ENCODE measurements around the gene BEND7. TPM values are rescaled to one million over a fixed set of nuclear protein-coding genes. Genes with fewer than 3 reads are reported as not detected.

Gene BEND7
- total RNA-seq, 2 experiments from 2014 or later = not detected

GRCh38 chr10:13481690-13482089, 47.1 kb downstream of the BEND7 start:
- no peak overlapping the region for H3K4me3 Mint-ChIP-seq
- POLR2A ChIA-PET = no interaction called here
- no peaks in the 10 kb centered on the region for H3K36me3 Mint-ChIP-seq (ENCODE audit: low read depth)
- H3K4me1 Mint-ChIP-seq (ENCODE audit: low read depth) = peaks cover 3% of the 10 kb centered on the region
- intact Hi-C loops (cut with micrococcal nuclease) = no loop called here
- no peak for DNase-seq
- H3K27ac Mint-ChIP-seq = no peak overlapping the region
- H3K9me3 Mint-ChIP-seq = no peaks in the 10 kb centered on the region
- peaks cover 12% of the 10 kb centered on the region for H3K27me3 Mint-ChIP-seq
- ATAC-seq = no peak
- TF ChIP-seq CTCF (IDR thresholded peaks at IDR 0.05) = no peak
- CTCF ChIA-PET = interaction anchor here (3.7 kb wide), 1 partner anchor 41 kb away, joined by 15 read pairs; no protein-coding TSS in a partner anchor

- Mint-ChIP-seq H3K4me1 (ENCODE audit: low read depth) (no peaks in the 10 kb centered on the region), H3K27ac (no peak overlapping the region), H3K9me3 (no peaks in the 10 kb centered on the region), H3K4me3 (no peak overlapping the region), H3K27me3 (peaks cover 8% of the 10 kb centered on the region), H3K36me3 (ENCODE audit: low read depth) (no peaks in the 10 kb centered on the region)
- no peak for TF ChIP-seq CTCF (IDR thresholded peaks at IDR 0.05)
- ChIA-PET CTCF (interaction anchor here (1.3 kb wide), 1 partner anchor 61 kb away, joined by 3 read pairs; no protein-coding TSS in a partner anchor), POLR2A (interaction anchor here (1.2 kb wide), 1 partner anchor 23 kb away, joined by 3 read pairs; no protein-coding TSS in a partner anchor)
- intact Hi-C loops (cut with micrococcal nuclease) = no loop called here
- ATAC-seq (no peak), DNase-seq (no peak)
Measured at GRCh38 chr10:13475124-13475523, 53.7 kb downstream of the BEND7 start.

GRCh38 chr10:13473986-13474385, 54.8 kb downstream of the BEND7 start:
- intact Hi-C loops (cut with micrococcal nuclease) = no loop called here
- DNase-seq (no peak), ATAC-seq (no peak)
- no peaks in the 10 kb centered on the region for H3K36me3 Mint-ChIP-seq (ENCODE audit: low read depth)
- H3K27me3 Mint-ChIP-seq = peaks cover 8% of the 10 kb centered on the region
- H3K4me1 Mint-ChIP-seq (ENCODE audit: low read depth) = no peaks in the 10 kb centered on the region
- ChIA-PET POLR2A (no interaction called here), CTCF (no interaction called here)
- no peak overlapping the region for H3K27ac Mint-ChIP-seq
- no peak for TF ChIP-seq CTCF (IDR thresholded peaks at IDR 0.05)
- H3K4me3 Mint-ChIP-seq = no peak overlapping the region
- no peaks in the 10 kb centered on the region for H3K9me3 Mint-ChIP-seq

- no peaks in the 10 kb centered on the region for H3K4me1 Mint-ChIP-seq (ENCODE audit: low read depth)
- ATAC-seq = no peak
- H3K27ac Mint-ChIP-seq = no peak overlapping the region
- DNase-seq = no peak
- H3K27me3 Mint-ChIP-seq = no peaks in the 10 kb centered on the region
- H3K36me3 Mint-ChIP-seq (ENCODE audit: low read depth) = no peaks in the 10 kb centered on the region
- H3K4me3 Mint-ChIP-seq = no peak overlapping the region
- intact Hi-C loops (cut with micrococcal nuclease) = no loop called here
- POLR2A ChIA-PET = no interaction called here
- CTCF ChIA-PET = no interaction called here
- H3K9me3 Mint-ChIP-seq = no peaks in the 10 kb centered on the region
- TF ChIP-seq CTCF (IDR thresholded peaks at IDR 0.05) = no peak
Measured at GRCh38 chr10:13472359-13472758, 56.5 kb downstream of the BEND7 start.

GRCh38 chr10:13470270-13470669, 58.5 kb downstream of the BEND7 start:
- no peak overlapping the region for H3K4me3 Mint-ChIP-seq
- H3K4me1 Mint-ChIP-seq (ENCODE audit: low read depth) = no peaks in the 10 kb centered on the region
- no peak overlapping the region for H3K27ac Mint-ChIP-seq
- ChIA-PET CTCF (no interaction called here), POLR2A (no interaction called here)
- intact Hi-C loops (cut with micrococcal nuclease) = no loop called here
- ATAC-seq (no peak), DNase-seq (no peak)
- no peaks in the 10 kb centered on the region for H3K9me3 Mint-ChIP-seq
- H3K27me3 Mint-ChIP-seq = no peaks in the 10 kb centered on the region
- H3K36me3 Mint-ChIP-seq (ENCODE audit: low read depth) = no peaks in the 10 kb centered on the region
- TF ChIP-seq CTCF (IDR thresholded peaks at IDR 0.05) = no peak

All from activated CD8-positive, alpha-beta T cell treated with anti-CD3 and anti-CD28 coated beads for 36 hours (primary cell).